HepG2 (cell line): ENCODE data around the gene ASB14. TPM values are rescaled to one million over a fixed set of nuclear protein-coding genes. Genes with fewer than 3 reads are reported as not detected.

Experiments
- ATAC-seq: fragments of 200-7000 bp; cut with Tn5 transposase; 3 replicates; pipeline ENCODE4 v1.9.1; 2020; ENCODE audit warnings: mild to moderate bottlenecking, moderate library complexity
- BruUV-seq: library from RNA; stranded (reverse); fragments of 400-500 nt; replicated peaks from 2 replicates; lab custom pipeline; 2021; lab: Mats Ljungman, UMichigan
- CTCF ChIA-PET: fragments of 300-600 bp; formaldehyde crosslinking; extraction: SDS; loops from one replicate; lab custom pipeline; 2021; ENCODE audit warnings: low total read pairs, inconsistent platforms, low intra/inter-chr PET ratio; lab: Yijun Ruan, JAX
- POLR2A ChIA-PET: fragments of 350-600 bp; sonication (Branson Sonifier 250); formaldehyde crosslinking; loops from one replicate; lab custom pipeline; 2020; ENCODE audit warnings: antibody characterized with exemption, inconsistent platforms; lab: Yijun Ruan, JAX
- DNase-seq: peaks from one replicate; pipeline ENCODE4 v3.0.0-alpha.2; 2015; ENCODE audit warnings: low spot score
- FAIRE-seq: peaks from 3 replicates; lab custom pipeline; 2011; peaks lifted over from hg19 to GRCh38; lab: Jason Lieb, UNC
- H2AFZ ChIP-seq: one replicate; pipeline ENCODE4 v1.6.1; 2011; ENCODE audit warnings: low read length, inconsistent platforms
- H3K27ac ChIP-seq: fragments of 300-600 bp; 3 replicates; pipeline ENCODE4 v1.8.0; 2011; ENCODE audit warnings: mixed run types, mild to moderate bottlenecking, mixed read lengths, low read length, inconsistent platforms; ENCODE audit not compliant: insufficient read depth; ENCODE audit errors: extremely low read length
- H3K27me3 ChIP-seq, 2 experiments: fragments of 200-600 bp in 1 of 2; 2 replicates in 1 of 2; 3 replicates in 1 of 2; pipeline versions ENCODE4 v1.6.0 to v1.8.0; 2011; ENCODE audit warnings: low read length in 2 of 2, mild to moderate bottlenecking in 2 of 2, moderate library complexity in 2 of 2, inconsistent platforms in 1 of 2; ENCODE audit not compliant: insufficient read depth in 2 of 2, control insufficient read depth in 1 of 2
- H3K36me3 ChIP-seq, 2 experiments: fragments of 200-600 bp in 1 of 2; replicated peaks in 1 of 2; 2 replicates in 1 of 2; 3 replicates in 1 of 2; pipeline versions ENCODE4 v1.5.1 to v1.8.0; 2011; ENCODE audit warnings: low read length in 2 of 2, inconsistent platforms in 1 of 2; ENCODE audit not compliant: insufficient read depth in 2 of 2, control insufficient read depth in 1 of 2
- H3K4me1 ChIP-seq: 2 replicates; pipeline ENCODE4 v1.5.1; 2012; ENCODE audit warnings: low read length, inconsistent platforms; ENCODE audit not compliant: insufficient read depth
- H3K4me2 ChIP-seq: 2 replicates; pipeline ENCODE4 v1.6.0; 2011; ENCODE audit warnings: low read depth, low read length, inconsistent platforms
- H3K4me3 ChIP-seq, 3 experiments: fragments of 200-600 bp in 1 of 3; sonication (generic), shearing (Covaris generic) in 1 of 3; replicated peaks in 1 of 3; 2 replicates each; pipeline ENCODE4 v1.5.1; 2011 to 2016; ENCODE audit warnings: low read length in 3 of 3, inconsistent platforms in 2 of 3, low read depth in 2 of 3, mild to moderate bottlenecking in 2 of 3, control low read depth in 1 of 3, mixed read lengths in 1 of 3; ENCODE audit not compliant: insufficient read depth in 1 of 3
- H3K79me2 ChIP-seq: one replicate; pipeline ENCODE4 v1.6.1; 2011; ENCODE audit warnings: low read length, inconsistent platforms; ENCODE audit not compliant: insufficient read depth
- H3K9ac ChIP-seq: 2 replicates; pipeline ENCODE4 v1.6.0; 2011; ENCODE audit warnings: mild to moderate bottlenecking, low read depth, low read length, inconsistent platforms; ENCODE audit not compliant: insufficient read depth
- H3K9me3 ChIP-seq: 2 replicates; pipeline ENCODE4 v1.5.1; 2012; ENCODE audit warnings: mild to moderate bottlenecking, low read length
- H4K20me1 ChIP-seq: 2 replicates; pipeline ENCODE4 v1.6.0; 2011; ENCODE audit warnings: inconsistent platforms, mild to moderate bottlenecking, low read length, moderate library complexity; ENCODE audit not compliant: insufficient read depth
- AHR ChIP-seq: IDR thresholded peaks from 2 replicates; pipeline ENCODE4 v1.6.1; 2018; ENCODE audit warnings: missing genetic modification reagents, missing compliant biosample characterization
- ELF1 ChIP-seq: sonication (generic); formaldehyde crosslinking; IDR thresholded peaks from 2 replicates; pipeline ENCODE4 v1.4.0; 2020; ENCODE audit warnings: missing genetic modification reagents
- HOXA9 ChIP-seq: sonication (generic); formaldehyde crosslinking; IDR thresholded peaks from 2 replicates; pipeline ENCODE4 v1.8.1; 2022; ENCODE audit warnings: missing genetic modification reagents, mild to moderate bottlenecking, moderate library complexity, borderline replicate concordance
- ISL2 ChIP-seq: sonication (generic); formaldehyde crosslinking; IDR thresholded peaks from 2 replicates; pipeline ENCODE4 v1.5.0; 2020; ENCODE audit warnings: missing genetic modification reagents
- KLF6 ChIP-seq: IDR thresholded peaks from 2 replicates; pipeline ENCODE4 v1.8.0; 2016; ENCODE audit warnings: missing biosample characterization, missing genetic modification reagents
- RFXANK ChIP-seq: IDR thresholded peaks from 2 replicates; pipeline ENCODE4 v1.6.1; 2016
- SMAD1 ChIP-seq: sonication (generic); formaldehyde crosslinking; IDR thresholded peaks from 2 replicates; pipeline ENCODE4 v1.4.0; 2020; ENCODE audit warnings: missing genetic modification reagents, low read depth, mild to moderate bottlenecking, borderline replicate concordance
- SP1 ChIP-seq, 2 experiments: fragments of 450-650 bp in 1 of 2; sonication (generic) in 1 of 2; formaldehyde crosslinking in 1 of 2; IDR thresholded peaks; 2 replicates each; pipeline versions ENCODE4 v1.4.0 to v1.6.1; 2016 to 2020; ENCODE audit warnings: missing genetic modification reagents in 1 of 2
- TP53 ChIP-seq: sonication (generic); formaldehyde crosslinking; conservative IDR thresholded peaks from 2 replicates; pipeline ENCODE4 v1.4.0; 2020; ENCODE audit warnings: missing genetic modification reagents
- U2AF2 ChIP-seq: fragments of 200-400 bp; formaldehyde crosslinking; IDR thresholded peaks from 2 replicates; pipeline ENCODE4 v1.6.1; 2017; ENCODE audit warnings: low read depth, mild to moderate bottlenecking, low read length
- ZBTB20 ChIP-seq: sonication (generic); formaldehyde crosslinking; IDR thresholded peaks from 2 replicates; pipeline ENCODE4 v1.8.1; 2023; ENCODE audit warnings: missing genetic modification reagents, low read depth, mild to moderate bottlenecking, borderline replicate concordance
- ZNF292 ChIP-seq: sonication (generic); formaldehyde crosslinking; IDR thresholded peaks from 2 replicates; pipeline ENCODE4 v1.8.1; 2022; ENCODE audit warnings: mild to moderate bottlenecking, low read depth, missing genetic modification reagents, borderline replicate concordance
- ZNF484 ChIP-seq: sonication (generic); formaldehyde crosslinking; IDR thresholded peaks from 2 replicates; pipeline ENCODE4 v1.5.1; 2020; ENCODE audit warnings: mild to moderate bottlenecking, low read depth, missing genetic modification reagents, borderline replicate concordance
- WGBS: methylation state at CpG from one replicate; pipeline ENCODE4 v1.1.6; 2017; ENCODE audit warnings: low lambda C conversion rate; 5-methylcytosine and 5-hydroxymethylcytosine counted together
- in situ Hi-C: cut with HindIII; loops from 2 replicates; pipeline ENCODE4 v1.10.0; 2017; ENCODE audit warnings: low pct_unique_long_range_greater_than_20kb; ENCODE audit not compliant: extremely low pct_ligation_motif_present
- intact Hi-C: fragments of 100-400 bp; cut with micrococcal nuclease; formaldehyde crosslinking; loops from one replicate; pipeline ENCODE4 v1.10.0; 2022; ENCODE audit not compliant: unreplicated experiment
- polyA plus RNA-seq, 8 experiments: library from polyadenylated mRNA; depleted of rRNA in 3 of 8; stranded (reverse) in 7 of 8; unstranded in 1 of 8; fragments of >200 nt; fragmentation: Illumina TruSeq in 4 of 8; extraction: Trizol in 4 of 8; gene quantifications; 2 replicates each; pipeline versions ENCODE4 v1.2.1 to v1.2.3, GENCODE V29; 2011 to 2016; ENCODE audit warnings: low read depth in 4 of 8, missing spikeins in 1 of 8, mixed read lengths in 1 of 8; ENCODE audit not compliant: insufficient read depth in 1 of 8
- total RNA-seq, 5 experiments: library from RNA; depleted of rRNA; stranded (reverse); fragments of >200 nt; fragmentation: Illumina TruSeq; extraction: Trizol; gene quantifications; 2 replicates each; pipeline ENCODE4 v1.2.3, GENCODE V29; 2016; ENCODE audit warnings: low read depth in 1 of 5
- TF ChIP-seq, protein P1 (sequence below): sonication (generic); formaldehyde crosslinking; IDR thresholded peaks from 2 replicates; pipeline ENCODE4 v1.4.0; 2020; ENCODE audit warnings: low read depth, mild to moderate bottlenecking, missing genetic modification reagents
- TF ChIP-seq, protein P2 (sequence below): IDR thresholded peaks from 2 replicates; pipeline ENCODE4 v1.6.1; 2016
- TF ChIP-seq, protein P3 (sequence below): sonication (generic); formaldehyde crosslinking; IDR thresholded peaks from 2 replicates; pipeline ENCODE4 v1.5.0; 2020; ENCODE audit warnings: mild to moderate bottlenecking, missing genetic modification reagents, borderline replicate concordance

The ASB14 gene
- total and polyA plus RNA-seq, 2 of the 13 experiments (the other 11 are each of a cell fraction or from before 2014, with no cell fraction given) = not detected

DNA sequence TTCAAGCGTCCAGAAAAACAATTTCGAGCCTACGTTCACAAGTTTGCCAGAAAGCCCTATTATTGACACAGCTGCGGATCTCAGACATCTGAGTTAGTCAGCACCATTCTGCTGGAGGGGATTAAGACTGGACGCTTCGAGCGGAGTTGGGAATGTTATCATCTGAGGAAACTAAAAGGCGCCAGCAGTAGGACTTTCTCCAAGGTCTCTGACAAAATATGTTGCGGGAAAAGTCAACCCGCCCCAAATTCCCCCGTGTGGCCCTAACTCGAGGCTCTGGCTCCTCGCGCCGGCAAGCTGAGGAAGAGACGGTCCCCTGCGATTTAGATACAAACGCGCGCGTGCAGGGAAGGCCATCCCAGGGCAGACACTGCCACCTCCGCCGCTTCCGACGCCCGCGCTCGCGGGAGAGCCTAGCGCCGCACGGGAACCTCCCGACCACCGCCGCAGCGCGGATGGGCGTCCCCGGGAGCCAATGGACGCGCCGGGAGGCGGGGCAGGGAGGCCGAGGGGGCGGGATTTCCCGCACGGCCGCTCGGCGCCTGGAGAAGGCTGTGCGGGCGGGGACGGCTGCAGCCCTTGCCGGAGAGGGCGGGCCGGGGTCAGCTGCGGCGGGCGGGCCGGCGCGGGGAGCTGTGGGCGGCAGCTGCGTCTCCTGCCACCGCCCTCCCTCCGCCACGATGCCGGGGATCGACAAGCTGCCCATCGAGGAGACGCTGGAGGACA lies 65.1 kb downstream of the ASB14 start, which contains the start of gene APPL1:
Gene APPL1 (plus strand): TSS at position 526 of the 726 bp plus-strand sequence. CDS start 155 bp downstream, at position 681.
- H3K4me2 ChIP-seq = peak within 1 kb of the TSS; percentile 98
- 2% methylated on average over 21 of the region's 71 CpGs for WGBS
- intact Hi-C loops = loop anchor here (10.0 kb wide), 1 partner anchor 223 kb away; no protein-coding TSS in a partner anchor
- no peaks in the 10 kb centered on the region for H3K9me3 ChIP-seq
- H3K4me3 ChIP-seq = peak within 1 kb of the TSS; percentile 74 to 86 (median 83)
- H3K27ac ChIP-seq = peak within 1 kb of the TSS; percentile 73
- ChIA-PET CTCF (no interaction called here), POLR2A (interaction anchor here (0.8 to 1.5 kb wide), 3 partner anchors 9 to 465 kb away, joined by 3 to 5 read pairs (median 4); partner anchors contain the start of genes ARF4 and DENND6A)
- H3K4me1 ChIP-seq = peaks cover 32% of the 10 kb centered on the region
- FAIRE-seq (no peak), DNase-seq (peak; percentile 84), ATAC-seq (peak; percentile 97)
- H4K20me1 ChIP-seq = 0 out of 2 replicates have a peak, but pooled peaks cover 8% of the 10 kb centered on the region
- in situ Hi-C loops = loop anchor here (10.0 kb wide), 1 partner anchor 233 kb away; no protein-coding TSS in a partner anchor
- BruUV-seq = TSS peak; percentile 70
- H3K79me2 ChIP-seq = peaks cover 35% of the 10 kb centered on the region
- no peaks in the 10 kb centered on the region for H3K36me3 ChIP-seq
- H3K27me3 ChIP-seq = no peaks in the 10 kb centered on the region; a peak in 1 of 5 replicates
- H3K9ac ChIP-seq = peak within 1 kb of the TSS; percentile 75
- H2AFZ ChIP-seq = peak within 1 kb of the TSS; percentile 97
- TF ChIP-seq SMAD1 (CRISPR knock-in tag) (no peak), HOXA9 (CRISPR knock-in tag) (no peak; the same call in 1 of the 2 replicates), AHR (CRISPR knock-in tag) (peak; percentile 62; the same call in 1 of the 2 replicates), ZNF484 (CRISPR knock-in tag) (no peak), KLF6 (CRISPR knock-in tag) (peak; percentile 53; the same call in 1 of the 2 replicates), ZNF292 (CRISPR knock-in tag) (peak; percentile 59; the same call in 1 of the 2 replicates), RFXANK (CRISPR knock-in tag) (no peak), U2AF2 (no peak), ELF1 (peak; percentile 30; the same call in 1 of the 2 replicates), SP1 (IDR thresholded peaks at IDR 0.05) (no peak), SP1 (CRISPR knock-in tag; IDR thresholded peaks at IDR 0.05) (peak; percentile 79), TP53 (CRISPR knock-in tag) (peak; percentile 68; the same call in 1 of the 2 replicates), ISL2 (CRISPR knock-in tag) (peak; percentile 45; the same call in 1 of the 2 replicates), ZBTB20 (CRISPR knock-in tag) (peak; percentile 56; the same call in 1 of the 2 replicates)
- TF ChIP-seq, protein P1, sequence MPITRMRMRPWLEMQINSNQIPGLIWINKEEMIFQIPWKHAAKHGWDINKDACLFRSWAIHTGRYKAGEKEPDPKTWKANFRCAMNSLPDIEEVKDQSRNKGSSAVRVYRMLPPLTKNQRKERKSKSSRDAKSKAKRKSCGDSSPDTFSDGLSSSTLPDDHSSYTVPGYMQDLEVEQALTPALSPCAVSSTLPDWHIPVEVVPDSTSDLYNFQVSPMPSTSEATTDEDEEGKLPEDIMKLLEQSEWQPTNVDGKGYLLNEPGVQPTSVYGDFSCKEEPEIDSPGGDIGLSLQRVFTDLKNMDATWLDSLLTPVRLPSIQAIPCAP (CRISPR knock-in tag) = no peak; the same call in 1 of the 2 replicates
- TF ChIP-seq, protein P2, sequence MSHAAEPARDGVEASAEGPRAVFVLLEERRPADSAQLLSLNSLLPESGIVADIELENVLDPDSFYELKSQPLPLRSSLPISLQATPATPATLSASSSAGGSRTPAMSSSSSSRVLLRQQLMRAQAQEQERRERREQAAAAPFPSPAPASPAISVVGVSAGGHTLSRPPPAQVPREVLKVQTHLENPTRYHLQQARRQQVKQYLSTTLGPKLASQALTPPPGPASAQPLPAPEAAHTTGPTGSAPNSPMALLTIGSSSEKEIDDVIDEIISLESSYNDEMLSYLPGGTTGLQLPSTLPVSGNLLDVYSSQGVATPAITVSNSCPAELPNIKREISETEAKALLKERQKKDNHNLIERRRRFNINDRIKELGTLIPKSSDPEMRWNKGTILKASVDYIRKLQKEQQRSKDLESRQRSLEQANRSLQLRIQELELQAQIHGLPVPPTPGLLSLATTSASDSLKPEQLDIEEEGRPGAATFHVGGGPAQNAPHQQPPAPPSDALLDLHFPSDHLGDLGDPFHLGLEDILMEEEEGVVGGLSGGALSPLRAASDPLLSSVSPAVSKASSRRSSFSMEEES = 0 out of 2 replicates have a peak, but pooled peaks have one; percentile 34
- TF ChIP-seq, protein P3, sequence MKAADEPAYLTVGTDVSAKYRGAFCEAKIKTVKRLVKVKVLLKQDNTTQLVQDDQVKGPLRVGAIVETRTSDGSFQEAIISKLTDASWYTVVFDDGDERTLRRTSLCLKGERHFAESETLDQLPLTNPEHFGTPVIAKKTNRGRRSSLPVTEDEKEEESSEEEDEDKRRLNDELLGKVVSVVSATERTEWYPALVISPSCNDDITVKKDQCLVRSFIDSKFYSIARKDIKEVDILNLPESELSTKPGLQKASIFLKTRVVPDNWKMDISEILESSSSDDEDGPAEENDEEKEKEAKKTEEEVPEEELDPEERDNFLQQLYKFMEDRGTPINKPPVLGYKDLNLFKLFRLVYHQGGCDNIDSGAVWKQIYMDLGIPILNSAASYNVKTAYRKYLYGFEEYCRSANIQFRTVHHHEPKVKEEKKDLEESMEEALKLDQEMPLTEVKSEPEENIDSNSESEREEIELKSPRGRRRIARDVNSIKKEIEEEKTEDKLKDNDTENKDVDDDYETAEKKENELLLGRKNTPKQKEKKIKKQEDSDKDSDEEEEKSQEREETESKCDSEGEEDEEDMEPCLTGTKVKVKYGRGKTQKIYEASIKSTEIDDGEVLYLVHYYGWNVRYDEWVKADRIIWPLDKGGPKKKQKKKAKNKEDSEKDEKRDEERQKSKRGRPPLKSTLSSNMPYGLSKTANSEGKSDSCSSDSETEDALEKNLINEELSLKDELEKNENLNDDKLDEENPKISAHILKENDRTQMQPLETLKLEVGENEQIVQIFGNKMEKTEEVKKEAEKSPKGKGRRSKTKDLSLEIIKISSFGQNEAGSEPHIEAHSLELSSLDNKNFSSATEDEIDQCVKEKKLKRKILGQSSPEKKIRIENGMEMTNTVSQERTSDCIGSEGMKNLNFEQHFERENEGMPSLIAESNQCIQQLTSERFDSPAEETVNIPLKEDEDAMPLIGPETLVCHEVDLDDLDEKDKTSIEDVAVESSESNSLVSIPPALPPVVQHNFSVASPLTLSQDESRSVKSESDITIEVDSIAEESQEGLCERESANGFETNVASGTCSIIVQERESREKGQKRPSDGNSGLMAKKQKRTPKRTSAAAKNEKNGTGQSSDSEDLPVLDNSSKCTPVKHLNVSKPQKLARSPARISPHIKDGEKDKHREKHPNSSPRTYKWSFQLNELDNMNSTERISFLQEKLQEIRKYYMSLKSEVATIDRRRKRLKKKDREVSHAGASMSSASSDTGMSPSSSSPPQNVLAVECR (CRISPR knock-in tag) = peak; percentile 78; the same call in 1 of the 2 replicates
